ENCODE data around the gene MISP3. TPM values are rescaled to one million over a fixed set of nuclear protein-coding genes. Genes with fewer than 3 reads are reported as not detected.

The MISP3 gene
- total RNA-seq, 3 donors from 2014 or later: 13.6 to 34.2 (median 32.9) TPM

- no peaks in the 10 kb centered on the region for H3K9me3 ChIP-seq
- H3K4me1 ChIP-seq (ENCODE audit: low read depth): peaks cover 26% of the 10 kb centered on the region
- no peak overlapping the region for H3K4me3 ChIP-seq
- TF ChIP-seq CTCF (IDR thresholded peaks at IDR 0.05): no peak
- no peak for ATAC-seq
- H3K36me3 ChIP-seq (ENCODE audit: low read depth): no peaks in the 10 kb centered on the region
- intact Hi-C loops (cut with DNase I, micrococcal nuclease): loop anchor here in 1 of 2 donors (5.0 kb wide), 1 partner anchor 113 kb away; the partner anchor contains the start of gene RFX1
- DNase-seq: no peak
These were observed 47.3 kb downstream of the MISP3 start for GRCh38 chr19:14119644-14120496.

DNA sequence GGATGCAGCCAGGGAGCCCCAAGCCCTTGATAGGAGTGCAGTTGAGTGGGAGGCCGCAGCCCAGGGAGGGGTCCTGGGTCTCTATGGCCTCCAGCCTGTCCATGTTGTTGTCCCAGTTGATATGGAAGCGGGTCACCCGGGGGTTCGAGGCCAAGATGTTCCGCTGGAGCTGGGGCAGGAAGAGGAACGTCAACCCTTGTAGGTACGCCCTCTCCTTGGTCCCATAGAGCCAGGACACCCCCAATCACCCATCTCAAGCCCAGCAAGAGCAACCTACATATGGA is 47.9 kb downstream of the MISP3 start:
- peaks cover 23% of the 10 kb centered on the region for H3K4me1 ChIP-seq (ENCODE audit: low read depth)
- H3K4me3 ChIP-seq: no peak overlapping the region
- no peaks in the 10 kb centered on the region for H3K9me3 ChIP-seq
- TF ChIP-seq CTCF (IDR thresholded peaks at IDR 0.05): no peak
- no peak for DNase-seq
- no peaks in the 10 kb centered on the region for H3K36me3 ChIP-seq (ENCODE audit: low read depth)
- no peak for ATAC-seq
- intact Hi-C loops (cut with DNase I, micrococcal nuclease): no loop called here

- H3K36me3 ChIP-seq (ENCODE audit: low read depth): no peaks in the 10 kb centered on the region
- no peak overlapping the region for H3K4me3 ChIP-seq
- no peak for DNase-seq
- no peaks in the 10 kb centered on the region for H3K9me3 ChIP-seq
- TF ChIP-seq CTCF (IDR thresholded peaks at IDR 0.05): no peak
- peaks cover 14% of the 10 kb centered on the region for H3K4me1 ChIP-seq (ENCODE audit: low read depth)
- ATAC-seq: no peak
- intact Hi-C loops (cut with DNase I, micrococcal nuclease): no loop called here
These were observed 50.3 kb downstream of the MISP3 start for GRCh38 chr19:14122924-14123323.

Other genes with a start within 250 kb of the MISP3 start
- gene NANOS3, start 195.7 kb upstream of the MISP3 start, total RNA-seq: 1 to 10 TPM in 1 of 3 donors, not detected in 2; 1.5 TPM
- 10 to 100 TPM in 2 of 3 donors, 1 to 10 TPM in 1; 5.5 to 12.9 (median 10.8) TPM for gene BRME1, start 166.7 kb upstream of the MISP3 start, total RNA-seq
- gene CC2D1A, start 166.6 kb upstream of the MISP3 start, total RNA-seq: 100 to 1,000 TPM in 2 of 3 donors, 10 to 100 TPM in 1; 68.4 to 118 (median 101) TPM
- 1 to 10 TPM; 1.7 to 3.4 (median 2.9) TPM for gene PODNL1, start 134.4 kb upstream of the MISP3 start, total RNA-seq
- gene DCAF15, start 120.3 kb upstream of the MISP3 start, total RNA-seq: 10 to 100 TPM; 26.4 to 35.2 (median 34.7) TPM
- gene RFX1, start 66.5 kb upstream of the MISP3 start, total RNA-seq: 10 to 100 TPM; 15.8 to 17.9 (median 17.1) TPM
- gene RLN3, start 44.6 kb upstream of the MISP3 start, total RNA-seq: not detected
- gene IL27RA, start 41.0 kb upstream of the MISP3 start, total RNA-seq: 1 to 10 TPM; 2.0 to 3.1 (median 2.6) TPM
- 1 to 10 TPM in 2 of 3 donors, under 1 TPM in 1; 0.82 to 1.2 (median 1.0) TPM for gene PALM3, start 10.7 kb upstream of the MISP3 start, total RNA-seq
- under 1 TPM in 1 of 3 donors, not detected in 2; 0.27 TPM for gene C19orf67, start 13.0 kb downstream of the MISP3 start, total RNA-seq
- 10 to 100 TPM; 39.8 to 61.8 (median 49.6) TPM for gene SAMD1, start 18.0 kb downstream of the MISP3 start, total RNA-seq
- 100 to 1,000 TPM in 1 of 3 donors, 10 to 100 TPM in 2; 75.4 to 100 (median 89.1) TPM for gene PRKACA, start 45.0 kb downstream of the MISP3 start, total RNA-seq
- 10 to 100 TPM in 1 of 3 donors, 1 to 10 TPM in 2; 2.4 to 21.7 (median 5.5) TPM for gene ASF1B, start 63.8 kb downstream of the MISP3 start, total RNA-seq
- 10 to 100 TPM; 29.2 to 54.6 (median 35.8) TPM for gene ADGRL1, start 133.4 kb downstream of the MISP3 start, total RNA-seq

All from mucosa of descending colon (tissue), 3 donors.